GM21528 (cell line): Measurements from ENCODE around the gene NT5DC4.
"Not testable (repeated sequence)": the region's sequence is repeated elsewhere in the genome, so short reads cannot be mapped to it uniquely, and the experiment has no call there.

Experiments used
- ATAC-seq: cut with Tn5 transposase; IDR thresholded peaks from one replicate; pipeline ENCODE4 v1.9.1; 2021; ENCODE audit warnings: mild to moderate bottlenecking, moderate library complexity; ENCODE audit not compliant: unreplicated experiment, low FRiP score

Gene NT5DC4

GRCh38 chr2:112698834-112699515 lies 21.8 kb upstream of the NT5DC4 start:
- ATAC-seq: no peak

- ATAC-seq: no peak
Measured at GRCh38 chr2:112699984-112700667, 20.7 kb upstream of the NT5DC4 start.

GRCh38 chr2:112701052-112701451 lies 19.8 kb upstream of the NT5DC4 start:
- ATAC-seq: no peak

GRCh38 chr2:112703684-112704083 lies 17.1 kb upstream of the NT5DC4 start:
- no peak for ATAC-seq

- no peak for ATAC-seq
Measured at GRCh38 chr2:112705575-112705974, 15.2 kb upstream of the NT5DC4 start.

- ATAC-seq: no peak
Measured at GRCh38 chr2:112706170-112706664, 14.6 kb upstream of the NT5DC4 start.

- ATAC-seq: not testable (repeated sequence)
Measured at GRCh38 chr2:112706947-112707346, 13.9 kb upstream of the NT5DC4 start.

GRCh38 chr2:112708968-112709367 lies 11.9 kb upstream of the NT5DC4 start:
- no peak for ATAC-seq

- no peak for ATAC-seq
Measured at GRCh38 chr2:112709703-112710102, 11.1 kb upstream of the NT5DC4 start.

- no peak for ATAC-seq
Measured at GRCh38 chr2:112710956-112711750, 9.7 kb upstream of the NT5DC4 start.

GRCh38 chr2:112712465-112712864 lies 8.4 kb upstream of the NT5DC4 start:
- no peak for ATAC-seq

GRCh38 chr2:112712903-112713584 lies 7.8 kb upstream of the NT5DC4 start:
- no peak for ATAC-seq

- no peak for ATAC-seq
Measured at GRCh38 chr2:112713585-112713925, 7.3 kb upstream of the NT5DC4 start.

- ATAC-seq: no peak
Measured at GRCh38 chr2:112713926-112714325, 6.9 kb upstream of the NT5DC4 start.

GRCh38 chr2:112714331-112714730 lies 6.5 kb upstream of the NT5DC4 start:
- no peak for ATAC-seq

GRCh38 chr2:112714836-112715631 lies 5.8 kb upstream of the NT5DC4 start:
- no peak for ATAC-seq

- ATAC-seq: not testable (repeated sequence)
Measured at GRCh38 chr2:112716094-112716493, 4.7 kb upstream of the NT5DC4 start.

GRCh38 chr2:112716826-112717352 lies 3.9 kb upstream of the NT5DC4 start:
- not testable (repeated sequence) for ATAC-seq

GRCh38 chr2:112718863-112719370 lies 1.9 kb upstream of the NT5DC4 start:
- ATAC-seq: no peak
